ENCODE measurements around the gene TRIP13.

The TRIP13 gene

DNA sequence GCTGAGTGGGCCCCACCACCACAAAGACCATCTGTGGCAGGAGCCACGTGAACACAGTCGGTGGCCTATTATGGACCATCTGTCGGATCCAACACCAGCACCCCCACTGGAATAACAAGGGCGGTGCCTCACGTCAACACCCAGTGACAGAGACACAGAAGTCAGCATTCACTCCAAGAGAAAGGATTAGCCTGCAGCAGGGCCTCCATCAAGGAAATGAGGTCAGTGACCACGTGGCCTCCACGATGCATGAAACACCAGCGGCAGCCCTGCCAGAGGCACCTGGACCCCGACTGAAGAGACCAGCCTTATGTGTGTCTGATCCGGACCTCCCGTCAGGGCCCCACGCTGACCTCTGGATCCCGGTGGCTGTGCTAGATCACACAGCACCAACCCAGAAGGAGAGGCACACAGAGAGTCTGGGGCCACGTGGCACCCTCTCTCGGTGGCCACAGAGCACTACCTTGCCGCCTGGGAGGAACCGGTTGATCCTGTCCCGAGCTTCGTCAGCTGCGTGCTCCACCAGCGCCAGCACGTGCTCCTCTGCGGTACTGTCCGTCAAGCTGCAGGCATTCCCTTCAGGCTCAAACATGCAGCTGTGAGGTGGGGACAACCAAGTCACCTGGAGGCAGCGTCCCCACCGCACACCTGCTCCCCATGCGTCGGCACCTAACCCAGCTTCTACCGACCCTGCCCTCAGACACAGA, 9.1 kb upstream of the TRIP13 start:
- TF ChIP-seq, protein P1, sequence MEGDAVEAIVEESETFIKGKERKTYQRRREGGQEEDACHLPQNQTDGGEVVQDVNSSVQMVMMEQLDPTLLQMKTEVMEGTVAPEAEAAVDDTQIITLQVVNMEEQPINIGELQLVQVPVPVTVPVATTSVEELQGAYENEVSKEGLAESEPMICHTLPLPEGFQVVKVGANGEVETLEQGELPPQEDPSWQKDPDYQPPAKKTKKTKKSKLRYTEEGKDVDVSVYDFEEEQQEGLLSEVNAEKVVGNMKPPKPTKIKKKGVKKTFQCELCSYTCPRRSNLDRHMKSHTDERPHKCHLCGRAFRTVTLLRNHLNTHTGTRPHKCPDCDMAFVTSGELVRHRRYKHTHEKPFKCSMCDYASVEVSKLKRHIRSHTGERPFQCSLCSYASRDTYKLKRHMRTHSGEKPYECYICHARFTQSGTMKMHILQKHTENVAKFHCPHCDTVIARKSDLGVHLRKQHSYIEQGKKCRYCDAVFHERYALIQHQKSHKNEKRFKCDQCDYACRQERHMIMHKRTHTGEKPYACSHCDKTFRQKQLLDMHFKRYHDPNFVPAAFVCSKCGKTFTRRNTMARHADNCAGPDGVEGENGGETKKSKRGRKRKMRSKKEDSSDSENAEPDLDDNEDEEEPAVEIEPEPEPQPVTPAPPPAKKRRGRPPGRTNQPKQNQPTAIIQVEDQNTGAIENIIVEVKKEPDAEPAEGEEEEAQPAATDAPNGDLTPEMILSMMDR (conservative IDR thresholded peaks at IDR 0.05) = no peak
- no peak overlapping the region for H3K27ac ChIP-seq

DNA sequence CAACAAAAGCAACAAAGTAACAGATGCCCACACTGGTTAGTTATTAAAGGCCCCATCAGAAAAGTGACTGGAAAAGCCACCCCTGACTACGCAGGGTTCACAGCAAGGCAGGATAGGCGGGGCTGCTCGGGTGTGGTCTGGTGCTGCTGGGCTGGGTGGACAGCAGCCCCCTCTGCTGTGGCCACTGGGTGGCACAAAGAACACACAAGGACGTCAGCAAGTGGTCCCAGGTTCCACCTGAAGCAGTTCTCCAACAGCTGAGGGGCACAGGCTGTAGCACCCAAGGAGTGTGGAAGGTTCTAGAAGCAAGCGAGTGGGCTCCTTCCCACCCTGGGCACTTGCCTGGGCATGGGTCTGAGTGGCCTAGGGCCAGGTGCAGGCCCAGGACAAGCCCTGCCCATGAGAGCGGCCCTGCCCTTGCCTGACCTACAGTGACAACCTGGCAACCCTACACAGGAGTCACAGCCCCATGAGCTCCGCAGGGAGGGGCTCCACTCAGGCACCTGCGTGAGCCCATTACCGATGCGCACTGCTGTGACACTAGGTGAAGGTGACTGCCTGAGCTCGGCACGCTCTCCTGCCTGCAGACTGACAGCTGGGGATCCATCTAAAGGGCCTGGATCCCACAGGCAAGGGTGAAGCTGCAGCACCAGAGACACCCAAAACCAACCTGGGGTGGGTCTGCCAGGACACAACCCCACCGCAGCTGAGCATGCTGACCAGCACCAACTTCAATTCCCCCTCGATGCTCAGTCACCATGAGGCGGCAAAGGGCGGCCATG, 8.1 kb upstream of the TRIP13 start:
- TF ChIP-seq, protein P1 (conservative IDR thresholded peaks at IDR 0.05) = no peak
- H3K27ac ChIP-seq = no peak overlapping the region

DNA sequence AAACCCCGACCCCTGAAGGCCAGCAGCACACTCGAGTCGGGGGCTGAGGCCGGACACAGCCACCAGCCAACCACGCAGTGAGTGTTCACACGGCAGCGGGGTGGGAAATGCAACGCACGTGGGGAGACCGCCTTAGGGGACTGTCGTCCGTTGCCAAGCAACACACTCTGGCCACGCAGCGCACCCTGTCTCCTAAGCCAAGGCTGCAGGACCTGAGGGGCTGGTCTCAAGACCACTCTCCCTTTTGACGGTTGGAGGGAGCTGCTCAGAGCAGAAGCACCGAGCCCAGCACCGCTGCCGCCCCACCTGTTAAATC, 7.6 kb upstream of the TRIP13 start:
- H3K27ac ChIP-seq = no peak overlapping the region
- TF ChIP-seq, protein P1 (conservative IDR thresholded peaks at IDR 0.05) = no peak

DNA sequence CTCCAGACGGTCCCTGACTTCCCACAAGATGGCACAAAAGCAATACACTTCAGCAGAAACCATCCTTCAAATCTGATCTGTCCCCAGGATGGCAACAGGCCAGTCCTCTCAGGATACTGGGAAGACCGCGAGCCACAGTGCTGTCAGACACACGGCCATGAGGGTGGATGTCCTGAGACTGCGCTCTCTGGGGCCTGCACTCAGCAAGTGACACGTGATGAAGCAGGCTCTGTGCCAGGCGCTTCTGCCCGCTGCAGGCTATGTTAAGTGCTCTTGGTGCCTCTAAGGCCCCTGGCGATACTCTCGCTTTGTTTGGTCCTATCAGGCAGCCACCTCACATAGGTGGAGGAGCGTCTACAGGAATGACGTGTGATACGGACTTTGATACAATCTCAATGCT, 7.2 kb upstream of the TRIP13 start:
- no peak overlapping the region for H3K27ac ChIP-seq

DNA sequence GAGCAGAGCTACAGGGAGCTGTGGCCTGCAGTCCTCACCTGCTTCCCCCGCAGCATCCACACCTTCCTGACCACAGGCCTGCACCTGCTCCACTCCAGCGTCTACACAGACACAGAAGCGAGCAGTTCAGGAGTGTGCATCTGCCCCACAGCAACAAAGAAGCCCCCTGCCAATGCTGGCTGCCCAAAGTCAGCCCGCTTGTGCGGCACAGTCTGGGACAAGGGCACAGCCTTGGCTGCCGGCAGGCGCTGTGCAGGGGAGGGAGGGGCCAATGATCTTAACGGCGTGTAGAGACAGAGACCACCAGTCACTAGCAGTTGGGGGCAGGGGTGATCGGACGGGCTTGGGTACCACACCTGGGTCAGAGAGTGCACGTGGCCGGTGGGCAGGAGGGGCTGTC, 6.6 kb upstream of the TRIP13 start:
- H3K27ac ChIP-seq = no peak overlapping the region
- TF ChIP-seq, protein P1 (conservative IDR thresholded peaks at IDR 0.05) = no peak

More for the DNA sequence above, 7.2 kb upstream of the TRIP13 start:
- TF ChIP-seq, protein P1 (conservative IDR thresholded peaks at IDR 0.05) = no peak

DNA sequence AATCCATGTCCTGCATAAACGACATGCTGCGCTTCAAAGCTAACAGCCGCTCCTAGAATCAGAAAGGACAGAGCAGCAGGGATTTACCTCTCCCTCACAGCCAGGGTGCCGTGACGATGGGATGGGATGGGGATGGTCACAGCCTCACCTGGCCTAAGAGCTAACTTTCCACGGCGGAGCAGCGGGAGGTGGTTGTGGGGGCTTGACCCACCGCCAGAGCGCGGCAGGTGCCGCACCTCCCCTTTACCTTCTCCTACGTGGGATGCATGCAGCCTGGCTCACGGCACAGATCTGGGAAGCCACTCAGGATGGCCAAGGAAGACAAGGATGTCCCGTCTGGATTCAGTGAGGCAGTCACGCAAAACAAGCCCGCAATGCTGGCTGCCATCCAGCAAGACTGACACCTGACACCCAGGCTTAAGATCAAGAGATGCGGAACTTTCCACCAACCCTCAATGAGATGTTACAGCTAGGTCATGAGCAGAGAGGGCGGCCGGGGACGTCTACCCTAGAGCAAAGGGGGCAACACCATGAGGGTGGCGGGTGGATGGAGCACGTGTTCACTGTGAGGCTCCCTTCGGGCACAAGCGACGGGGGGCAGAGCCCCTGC, 5.9 kb upstream of the TRIP13 start:
- TF ChIP-seq, protein P1 (conservative IDR thresholded peaks at IDR 0.05) = no peak
- H3K27ac ChIP-seq = no peak overlapping the region

DNA sequence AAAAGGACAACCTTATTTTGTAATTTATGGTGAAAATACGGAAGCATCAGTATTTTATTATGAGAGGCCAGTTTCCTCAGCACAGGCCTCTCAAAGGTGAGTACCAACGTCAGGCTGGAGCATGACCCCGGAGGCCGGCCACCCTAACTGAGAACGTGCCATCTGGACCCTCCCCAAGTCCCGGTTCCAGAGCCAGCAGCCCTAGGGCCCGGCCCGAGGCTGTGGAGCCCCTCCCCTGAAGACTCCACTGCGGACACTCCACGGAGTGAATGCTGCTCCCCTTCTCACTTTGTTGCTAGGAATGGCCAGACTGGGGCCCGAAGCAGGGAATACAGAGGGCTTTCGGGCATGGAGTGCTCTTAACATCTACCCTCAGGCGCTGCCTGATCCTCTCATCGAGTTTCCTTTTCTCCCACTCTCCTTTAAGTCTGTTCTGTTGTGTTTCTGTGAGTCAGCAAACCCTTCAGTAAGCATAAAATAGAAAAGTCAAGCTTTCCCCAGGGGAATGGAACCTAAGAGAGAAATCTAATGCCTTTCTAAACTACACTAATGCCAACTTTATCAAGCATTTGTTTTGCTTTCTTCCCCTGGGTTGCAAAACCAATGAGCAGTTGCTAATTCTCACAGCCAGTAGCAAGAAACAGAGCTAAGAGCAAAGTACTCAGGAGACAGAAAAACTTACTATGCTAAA, 4.6 kb upstream of the TRIP13 start:
- no peak overlapping the region for H3K27ac ChIP-seq
- TF ChIP-seq, protein P1 (conservative IDR thresholded peaks at IDR 0.05) = no peak
